ENCODE results near the gene METTL23. TPM values are rescaled to one million over a fixed set of nuclear protein-coding genes. Genes with fewer than 3 reads are reported as not detected.

Gene METTL23
- total and polyA plus RNA-seq, 4 donors: 23.1 to 43.1 (median 36.1) TPM

DNA sequence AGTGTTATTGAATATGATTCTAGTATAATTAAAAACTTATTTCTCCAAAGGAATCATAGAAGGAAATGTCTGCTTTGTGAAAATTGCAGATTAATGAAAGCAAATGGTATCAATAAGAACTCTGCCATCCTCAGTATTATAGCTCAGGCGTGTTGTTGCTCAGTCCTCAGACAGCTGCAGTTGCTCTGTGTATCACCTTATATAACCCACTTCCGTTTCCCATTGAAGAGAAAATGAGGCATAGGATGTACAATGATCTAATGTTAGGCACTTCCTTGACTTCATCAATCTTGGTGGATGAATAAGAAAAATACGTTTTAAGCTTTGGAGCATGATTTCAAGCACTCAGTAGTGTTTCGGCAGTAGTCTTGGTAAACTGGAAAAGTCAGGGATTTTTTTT lies 25.4 kb downstream of the METTL23 start:
- Histone ChIP-seq H3K9ac (ENCODE audit: insufficient read depth in 1 of 2, low read length in 2 of 2) (no peak overlapping the region), H3K27me3 (ENCODE audit: control insufficient read depth in 3 of 3, insufficient read depth in 3 of 3, low read length in 2 of 3) (no peaks in the 10 kb centered on the region), H3K4me1 (ENCODE audit: control insufficient read depth in 5 of 5, insufficient read depth in 5 of 5, low read length in 5 of 5) (peaks cover 0 to 5% (median 0%) of the 10 kb centered on the region in 5 donors), H3K36me3 (ENCODE audit: control insufficient read depth in 4 of 4, insufficient read depth in 4 of 4, low read length in 4 of 4) (peaks cover 6 to 14% (median 8%) of the 10 kb centered on the region in 4 donors), H3K4me3 (no peak overlapping the region), H3K9me3 (ENCODE audit: control insufficient read depth in 4 of 4, insufficient read depth in 3 of 4, low read length in 3 of 4) (no peaks in the 10 kb centered on the region), H3K27ac (ENCODE audit: low read depth in 1 of 2, low read length in 1 of 2) (no peak overlapping the region)
- TF ChIP-seq, protein P1, sequence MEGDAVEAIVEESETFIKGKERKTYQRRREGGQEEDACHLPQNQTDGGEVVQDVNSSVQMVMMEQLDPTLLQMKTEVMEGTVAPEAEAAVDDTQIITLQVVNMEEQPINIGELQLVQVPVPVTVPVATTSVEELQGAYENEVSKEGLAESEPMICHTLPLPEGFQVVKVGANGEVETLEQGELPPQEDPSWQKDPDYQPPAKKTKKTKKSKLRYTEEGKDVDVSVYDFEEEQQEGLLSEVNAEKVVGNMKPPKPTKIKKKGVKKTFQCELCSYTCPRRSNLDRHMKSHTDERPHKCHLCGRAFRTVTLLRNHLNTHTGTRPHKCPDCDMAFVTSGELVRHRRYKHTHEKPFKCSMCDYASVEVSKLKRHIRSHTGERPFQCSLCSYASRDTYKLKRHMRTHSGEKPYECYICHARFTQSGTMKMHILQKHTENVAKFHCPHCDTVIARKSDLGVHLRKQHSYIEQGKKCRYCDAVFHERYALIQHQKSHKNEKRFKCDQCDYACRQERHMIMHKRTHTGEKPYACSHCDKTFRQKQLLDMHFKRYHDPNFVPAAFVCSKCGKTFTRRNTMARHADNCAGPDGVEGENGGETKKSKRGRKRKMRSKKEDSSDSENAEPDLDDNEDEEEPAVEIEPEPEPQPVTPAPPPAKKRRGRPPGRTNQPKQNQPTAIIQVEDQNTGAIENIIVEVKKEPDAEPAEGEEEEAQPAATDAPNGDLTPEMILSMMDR (IDR thresholded peaks at IDR 0.05; ENCODE audit: control extremely low read depth, extremely low read depth): no peak
- DNase-seq (peak in 1 of 3 donors; percentile 27), ATAC-seq (ENCODE audit: insufficient read depth, low FRiP score) (no peak)
- 63 to 88% methylated on average over 4 of the region's 4 CpGs for WGBS, 2 donors

DNA sequence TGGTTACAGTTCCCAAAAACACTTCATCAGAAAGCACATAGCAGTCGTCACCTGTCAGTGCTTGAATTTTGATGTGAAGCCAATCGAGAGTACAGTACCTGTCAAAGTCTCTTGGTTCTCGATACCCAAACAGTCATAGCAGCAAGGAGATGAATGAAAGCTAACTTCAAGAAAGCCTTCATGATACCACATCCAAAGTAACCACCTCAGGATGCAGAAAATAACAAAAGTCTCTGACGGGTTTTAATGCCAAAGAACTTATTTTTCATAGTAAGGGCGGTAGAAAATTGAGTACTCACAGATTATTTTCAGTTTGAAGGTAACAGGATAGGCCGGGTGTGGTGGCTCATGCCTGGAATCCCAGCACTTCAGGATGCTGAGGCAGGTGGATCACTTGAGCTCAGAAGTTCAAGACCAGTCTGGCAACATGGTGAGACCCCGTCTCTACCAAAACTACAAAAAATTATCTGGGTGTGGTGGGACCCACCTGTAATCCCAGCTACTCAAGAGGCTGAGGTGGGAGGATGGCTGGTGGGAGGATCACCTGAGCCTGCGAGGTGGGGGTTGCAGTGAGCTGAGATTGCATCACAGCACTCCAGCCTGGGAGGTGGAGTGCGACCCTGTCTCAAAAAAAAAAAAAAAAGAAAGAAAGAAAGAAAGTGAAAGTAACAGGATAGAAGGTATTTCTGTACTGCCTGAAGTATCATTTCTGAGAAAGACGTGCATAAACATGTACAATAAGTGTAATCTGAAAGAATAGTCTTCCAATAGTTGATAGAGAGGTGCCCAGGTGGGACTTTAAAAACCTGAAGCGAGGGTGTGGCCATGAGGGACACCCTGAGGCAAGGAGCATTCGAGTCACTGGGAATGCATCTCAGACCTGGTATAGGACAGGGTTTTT lies 26.7 kb downstream of the METTL23 start:
- H3K4me3 ChIP-seq: no peak overlapping the region
- DNase-seq (no peak), ATAC-seq (ENCODE audit: insufficient read depth, low FRiP score) (no peak)
- H3K27me3 ChIP-seq (ENCODE audit: control insufficient read depth in 3 of 3, insufficient read depth in 3 of 3, low read length in 2 of 3): no peaks in the 10 kb centered on the region
- TF ChIP-seq, protein P1 (IDR thresholded peaks at IDR 0.05; ENCODE audit: control extremely low read depth, extremely low read depth): no peak
- H3K9ac ChIP-seq (ENCODE audit: insufficient read depth in 1 of 2, low read length in 2 of 2): no peak overlapping the region
- H3K36me3 ChIP-seq (ENCODE audit: control insufficient read depth in 4 of 4, insufficient read depth in 4 of 4, low read length in 4 of 4): peaks cover 8 to 19% (median 13%) of the 10 kb centered on the region in 4 donors
- H3K27ac ChIP-seq (ENCODE audit: low read depth in 1 of 2, low read length in 1 of 2): no peak overlapping the region
- H3K9me3 ChIP-seq (ENCODE audit: control insufficient read depth in 4 of 4, insufficient read depth in 3 of 4, low read length in 3 of 4): no peaks in the 10 kb centered on the region
- peaks cover 0 to 5% (median 0%) of the 10 kb centered on the region in 5 donors for H3K4me1 ChIP-seq (ENCODE audit: control insufficient read depth in 5 of 5, insufficient read depth in 5 of 5, low read length in 5 of 5)
- 71 to 84% methylated on average over 12 of the region's 12 CpGs for WGBS, 2 donors

DNA sequence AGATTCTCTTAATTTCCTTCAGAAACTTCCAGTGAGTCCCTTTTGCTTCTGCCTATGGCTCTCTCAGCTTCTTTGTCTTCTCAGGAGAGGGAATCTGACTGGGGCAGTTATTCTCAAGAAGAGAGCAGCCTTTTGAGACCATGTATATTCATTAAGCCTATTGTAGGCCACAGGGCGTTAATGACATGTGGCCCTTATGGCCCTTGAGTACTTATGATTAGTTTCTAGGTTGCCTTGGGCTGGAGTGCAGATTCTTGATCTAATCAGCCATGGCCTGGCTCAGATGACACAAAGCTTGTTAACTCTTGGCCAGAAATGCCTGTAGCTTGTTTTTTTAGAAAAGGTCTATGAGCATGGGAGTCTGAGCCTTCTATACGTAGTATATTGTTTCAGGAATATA lies 28.6 kb downstream of the METTL23 start:
- Histone ChIP-seq H3K9me3 (ENCODE audit: control insufficient read depth in 4 of 4, insufficient read depth in 3 of 4, low read length in 3 of 4) (no peaks in the 10 kb centered on the region), H3K9ac (ENCODE audit: insufficient read depth in 1 of 2, low read length in 2 of 2) (no peak overlapping the region), H3K27me3 (ENCODE audit: control insufficient read depth in 3 of 3, insufficient read depth in 3 of 3, low read length in 2 of 3) (no peaks in the 10 kb centered on the region), H3K27ac (ENCODE audit: low read depth in 1 of 2, low read length in 1 of 2) (no peak overlapping the region), H3K4me1 (ENCODE audit: control insufficient read depth in 5 of 5, insufficient read depth in 5 of 5, low read length in 5 of 5) (peaks cover 0 to 5% (median 0%) of the 10 kb centered on the region in 5 donors), H3K36me3 (ENCODE audit: control insufficient read depth in 4 of 4, insufficient read depth in 4 of 4, low read length in 4 of 4) (peaks cover 8 to 15% (median 12%) of the 10 kb centered on the region in 4 donors), H3K4me3 (no peak overlapping the region)
- TF ChIP-seq, protein P1 (IDR thresholded peaks at IDR 0.05; ENCODE audit: control extremely low read depth, extremely low read depth): no peak
- 97 to 98% methylated on average over 2 of the region's 2 CpGs for WGBS, 2 donors
- no peak for ATAC-seq (ENCODE audit: insufficient read depth, low FRiP score)
- DNase-seq: no peak
